GM21367 (cell line): ENCODE measurements around the gene COL4A3.
A peak's percentile ranks its signal among the peaks of the same experiment; 100 is the strongest.

Experiments used
- ATAC-seq: cut with Tn5 transposase; IDR thresholded peaks from one replicate; pipeline ENCODE4 v1.9.1; 2021; ENCODE audit not compliant: unreplicated experiment

The COL4A3 gene

DNA sequence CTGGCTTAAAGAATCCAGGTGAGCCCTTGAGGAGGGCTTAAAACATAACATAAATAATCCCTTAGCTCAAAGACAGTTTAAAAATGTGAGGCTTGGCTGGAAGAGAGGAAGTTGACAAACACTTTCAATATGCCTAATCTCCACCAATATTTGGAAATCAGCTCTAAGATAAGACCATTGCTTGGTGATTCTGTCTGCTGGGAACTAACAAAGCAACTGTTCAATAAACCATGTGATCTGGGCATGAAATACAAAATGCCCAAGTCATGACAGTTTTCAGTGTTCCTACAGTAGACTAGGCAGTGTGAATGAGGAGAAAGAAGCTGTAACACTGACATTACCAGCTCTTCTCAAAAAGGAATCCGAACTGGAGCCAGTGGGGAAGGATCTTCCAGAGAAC, 171.3 kb downstream of the COL4A3 start:
- ATAC-seq, result no peak

- ATAC-seq, result no peak
These were observed 173.0 kb downstream of the COL4A3 start for GRCh38 chr2:227337442-227337841.

GRCh38 chr2:227339098-227339599, 174.7 kb downstream of the COL4A3 start:
- ATAC-seq, result no peak

DNA sequence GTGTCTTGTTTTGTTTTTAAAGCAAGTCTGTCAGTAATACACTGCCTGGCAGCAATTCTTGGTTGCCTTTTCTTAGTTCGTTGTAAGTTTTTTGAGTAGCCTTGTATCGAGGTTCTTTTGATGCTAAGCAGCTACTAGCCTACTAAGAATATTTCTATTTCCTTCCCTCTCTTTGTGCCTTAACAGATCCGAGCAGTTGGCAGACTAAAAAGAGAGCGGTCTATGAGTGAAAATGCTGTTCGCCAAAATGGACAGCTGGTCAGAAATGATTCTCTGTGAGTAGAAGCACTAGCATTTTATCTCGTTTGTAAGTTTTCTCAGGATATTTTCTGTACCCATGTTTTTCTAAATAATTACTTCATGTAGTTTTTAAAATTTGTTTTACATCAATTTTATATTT, 175.7 kb downstream of the COL4A3 start:
- no peak for ATAC-seq

- no peak for ATAC-seq
These were observed 177.1 kb downstream of the COL4A3 start for GRCh38 chr2:227341553-227341952.

- no peak for ATAC-seq
These were observed 179.8 kb downstream of the COL4A3 start for GRCh38 chr2:227344231-227344630.

- ATAC-seq, result no peak
These were observed 182.7 kb downstream of the COL4A3 start for GRCh38 chr2:227347117-227347516.

DNA sequence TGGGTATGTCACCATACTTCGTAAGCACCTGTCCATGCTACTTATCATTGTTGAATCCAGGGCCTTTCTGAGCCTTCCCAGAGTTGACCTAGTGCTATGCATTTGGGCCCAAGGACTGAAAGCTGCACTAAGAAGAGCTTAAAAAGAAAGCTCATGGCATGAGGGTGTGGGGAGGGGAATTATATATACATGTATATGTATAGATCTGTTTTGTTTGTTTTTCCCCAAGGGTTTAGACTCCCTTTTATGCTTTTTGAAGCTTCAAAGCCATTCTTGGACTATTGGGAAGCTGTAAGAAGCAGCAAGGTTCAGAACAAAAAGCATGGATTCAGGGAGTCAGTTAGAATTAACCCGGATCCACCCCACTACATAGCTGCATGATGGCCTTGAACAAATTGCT, 183.9 kb downstream of the COL4A3 start:
- no peak for ATAC-seq

- no peak for ATAC-seq
These were observed 185.7 kb downstream of the COL4A3 start for GRCh38 chr2:227349989-227350612.

GRCh38 chr2:227351639-227352038, 187.2 kb downstream of the COL4A3 start:
- ATAC-seq, result peak; percentile 62

DNA sequence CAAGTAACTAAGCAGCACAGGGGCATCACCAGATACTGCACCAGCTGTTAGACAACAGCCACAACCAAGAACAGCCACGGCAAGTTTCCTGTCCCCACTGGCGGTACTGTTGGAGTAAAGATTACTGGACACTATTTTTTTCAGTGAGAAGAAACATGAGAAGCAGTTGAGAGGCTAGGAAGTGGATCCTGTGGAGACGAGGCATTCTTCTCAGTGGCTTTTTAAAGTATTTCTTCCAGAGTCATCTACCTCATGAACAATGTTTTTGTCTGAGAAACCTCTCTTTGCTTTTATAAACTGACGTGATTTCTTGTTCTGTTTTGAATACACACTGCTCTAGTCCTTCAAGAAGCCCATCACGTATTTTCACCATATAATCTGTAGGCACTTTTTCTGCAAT, 195.9 kb downstream of the COL4A3 start:
- ATAC-seq, result no peak

DNA sequence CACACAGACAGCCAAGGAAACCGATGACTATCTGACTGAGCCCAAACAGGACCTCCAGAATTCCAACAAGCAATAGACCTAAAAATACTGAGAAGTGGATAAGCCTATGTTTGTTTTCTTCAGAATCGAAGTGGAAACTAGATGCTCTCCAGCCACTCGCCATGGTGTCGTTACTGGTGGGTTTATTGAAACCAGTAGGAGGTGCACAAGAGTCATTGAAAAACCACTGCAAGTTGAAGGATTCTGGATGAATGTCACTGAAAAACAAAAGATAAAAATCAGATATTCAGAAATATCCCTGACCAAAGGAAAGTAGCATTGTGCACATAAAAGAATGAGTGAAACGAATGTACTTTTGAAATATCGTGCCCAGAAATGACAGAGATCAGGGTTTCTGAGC, 199.3 kb downstream of the COL4A3 start:
- ATAC-seq, result no peak
